HEK293T (cell line): ENCODE data around the gene NPEPL1.

Source experiments
- CTCF ChIA-PET: fragments of 350-600 bp; formaldehyde crosslinking; extraction: SDS; loops from one replicate; lab custom pipeline; 2021; ENCODE audit warnings: antibody characterized with exemption, inconsistent platforms; lab: Yijun Ruan, JAX
- POLR2A ChIA-PET: fragments of 350-600 bp; formaldehyde crosslinking; extraction: SDS; loops from one replicate; lab custom pipeline; 2020; ENCODE audit warnings: antibody characterized with exemption, inconsistent platforms; lab: Yijun Ruan, JAX
- DNase-seq: peaks from one replicate; pipeline ENCODE4 v3.0.0; 2012; ENCODE audit warnings: mixed read lengths; ENCODE audit errors: extremely low spot score
- ARNT ChIP-seq: fragments of 450-650 bp; IDR thresholded peaks from 2 replicates; pipeline ENCODE4 v1.6.1; 2017; ENCODE audit warnings: mild to moderate bottlenecking
- BHLHE40 ChIP-seq: fragments of 450-650 bp; IDR thresholded peaks from 2 replicates; pipeline ENCODE4 v1.6.1; 2016; ENCODE audit warnings: mild to moderate bottlenecking, moderate library complexity, borderline replicate concordance
- CTBP1 ChIP-seq: fragments of 450-650 bp; IDR thresholded peaks from 2 replicates; pipeline ENCODE4 v1.6.1; 2016; ENCODE audit warnings: borderline replicate concordance
- ELF4 ChIP-seq: fragments of 450-650 bp; IDR thresholded peaks from 2 replicates; pipeline ENCODE4 v1.6.1; 2017; ENCODE audit warnings: antibody characterized with exemption
- FOXA1 ChIP-seq: fragments of 450-650 bp; IDR thresholded peaks from 2 replicates; pipeline ENCODE4 v1.6.1; 2016; ENCODE audit warnings: mild to moderate bottlenecking
- FOXK2 ChIP-seq: fragments of 450-650 bp; IDR thresholded peaks from 2 replicates; pipeline ENCODE4 v1.6.1; 2016; ENCODE audit warnings: mild to moderate bottlenecking
- FOXM1 ChIP-seq: fragments of 450-650 bp; IDR thresholded peaks from 2 replicates; pipeline ENCODE4 v1.6.1; 2017; ENCODE audit warnings: mild to moderate bottlenecking, borderline replicate concordance
- HDGF ChIP-seq: fragments of 450-650 bp; IDR thresholded peaks from 2 replicates; pipeline ENCODE4 v1.6.1; 2017; ENCODE audit warnings: antibody characterized with exemption, borderline replicate concordance
- L3MBTL2 ChIP-seq: fragments of 450-650 bp; conservative IDR thresholded peaks from 2 replicates; pipeline ENCODE4 v1.6.1; 2016; ENCODE audit warnings: mild to moderate bottlenecking
- LEF1 ChIP-seq: fragments of 450-650 bp; IDR thresholded peaks from 2 replicates; pipeline ENCODE4 v1.6.1; 2017; ENCODE audit warnings: mild to moderate bottlenecking, borderline replicate concordance
- NFRKB ChIP-seq: fragments of 450-650 bp; IDR thresholded peaks from 2 replicates; pipeline ENCODE4 v1.6.1; 2016; ENCODE audit warnings: mild to moderate bottlenecking, moderate library complexity
- PKNOX1 ChIP-seq: fragments of 450-650 bp; IDR thresholded peaks from 2 replicates; pipeline ENCODE4 v1.6.1; 2016
- SP1 ChIP-seq: fragments of 450-650 bp; IDR thresholded peaks from 2 replicates; pipeline ENCODE4 v1.6.1; 2017
- SUZ12 ChIP-seq: fragments of 450-650 bp; IDR thresholded peaks from 2 replicates; pipeline ENCODE4 v1.6.1; 2016; ENCODE audit warnings: mild to moderate bottlenecking
- TARDBP ChIP-seq: fragments of 450-650 bp; IDR thresholded peaks from 2 replicates; pipeline ENCODE4 v1.6.1; 2016
- ZNF384 ChIP-seq: fragments of 450-650 bp; IDR thresholded peaks from 2 replicates; pipeline ENCODE4 v1.6.1; 2016

The NPEPL1 gene

GRCh38 chr20:58677079-58677604 is 15.5 kb upstream of the NPEPL1 start:
- DNase-seq, result no peak
- CTCF ChIA-PET, result no interaction called here

DNA sequence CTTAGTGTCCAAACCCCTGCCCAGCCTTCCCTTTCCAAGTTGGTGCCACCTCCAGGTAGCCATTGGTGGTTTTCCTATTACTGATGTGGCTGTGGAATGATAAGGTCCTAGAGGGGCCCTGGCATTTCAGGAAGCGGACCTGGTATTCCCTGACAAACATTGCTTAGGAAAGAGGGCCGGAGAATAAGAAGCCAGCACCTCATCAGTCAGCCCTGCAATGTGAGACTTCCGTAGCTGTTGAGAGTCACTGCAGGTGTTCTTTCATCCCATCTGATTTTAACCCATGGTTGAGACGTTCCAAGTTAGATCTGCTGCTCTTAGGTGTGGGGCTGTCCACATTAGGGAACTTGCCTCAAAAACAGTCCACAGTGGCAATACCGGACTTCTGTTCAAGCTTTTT is 14.8 kb upstream of the NPEPL1 start:
- no peak for TF ChIP-seq HDGF
- no peak for TF ChIP-seq LEF1
- TF ChIP-seq FOXK2, result no peak
- TF ChIP-seq SP1, result no peak
- TF ChIP-seq FOXA1, result no peak
- no peak for TF ChIP-seq PKNOX1
- TF ChIP-seq ELF4, result no peak
- POLR2A ChIA-PET, result no interaction called here
- CTCF ChIA-PET, result no interaction called here
- no peak for DNase-seq

More at GRCh38 chr20:58677079-58677604, 15.5 kb upstream of the NPEPL1 start:
- no peak for TF ChIP-seq BHLHE40
- TF ChIP-seq ELF4, result no peak
- TF ChIP-seq PKNOX1, result no peak
- no peak for TF ChIP-seq FOXK2
- TF ChIP-seq CTBP1, result no peak
- no peak for TF ChIP-seq FOXM1
- TF ChIP-seq SUZ12, result no peak
- no peak for TF ChIP-seq L3MBTL2
- POLR2A ChIA-PET, result no interaction called here

GRCh38 chr20:58678806-58679205 is 13.8 kb upstream of the NPEPL1 start:
- ChIA-PET POLR2A (no interaction called here), CTCF (no interaction called here)

DNA sequence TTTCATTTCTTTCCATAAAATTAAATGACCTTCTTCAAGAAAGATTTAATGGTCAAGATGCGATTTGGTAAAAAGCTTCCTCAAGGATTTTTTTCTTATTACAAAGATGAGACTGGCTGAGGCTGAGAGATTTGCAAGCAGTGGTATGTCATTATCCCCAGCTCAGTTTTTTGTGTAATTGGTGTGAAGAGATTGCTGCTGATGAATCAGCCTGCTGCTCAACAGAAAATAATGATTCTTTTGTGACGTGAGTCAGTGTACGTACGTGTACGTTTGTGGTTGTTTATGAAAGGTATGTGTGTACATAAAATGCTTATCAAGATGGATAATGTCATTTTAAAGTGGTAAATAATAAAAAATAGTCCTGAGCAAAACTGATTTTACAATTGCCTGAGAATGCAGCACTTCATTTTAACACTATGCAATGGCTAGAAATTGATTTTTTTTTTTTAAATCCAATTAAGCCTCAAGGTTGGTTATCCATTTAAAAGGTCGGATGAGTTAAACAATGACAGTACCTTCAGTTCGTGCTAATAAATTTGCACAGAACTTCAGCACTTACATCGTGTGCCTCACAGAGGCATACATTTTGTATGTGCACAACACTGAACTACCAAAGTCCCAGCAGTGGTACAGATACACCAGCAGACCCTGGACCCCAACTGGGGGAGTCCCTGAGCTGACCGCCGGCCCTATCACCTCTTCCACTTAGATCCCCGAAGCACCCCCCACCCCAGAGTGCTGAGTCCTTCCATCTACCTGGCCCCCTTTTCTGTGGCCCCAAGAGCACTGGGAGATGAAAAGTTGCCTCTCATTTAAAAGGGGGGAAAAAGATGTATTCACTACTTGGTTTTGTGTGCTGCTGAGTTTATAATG is 9.7 kb upstream of the NPEPL1 start:
- POLR2A ChIA-PET, result interaction anchor here (0.6 kb wide), 1 partner anchor 32 kb away, joined by 3 read pairs; the partner anchor contains the start of gene STX16
- TF ChIP-seq BHLHE40, result no peak
- TF ChIP-seq L3MBTL2, result no peak
- no peak for TF ChIP-seq SUZ12
- TF ChIP-seq HDGF, result no peak
- no peak for TF ChIP-seq ELF4
- TF ChIP-seq PKNOX1, result no peak
- no peak for TF ChIP-seq FOXK2
- no peak for TF ChIP-seq ZNF384
- no peak for TF ChIP-seq TARDBP
- TF ChIP-seq CTBP1, result no peak
- TF ChIP-seq FOXM1, result no peak
- no peak for TF ChIP-seq NFRKB
- TF ChIP-seq ARNT, result no peak
- no peak for TF ChIP-seq FOXA1
- no peak for TF ChIP-seq SP1
- TF ChIP-seq LEF1, result no peak
- no peak for DNase-seq
- CTCF ChIA-PET, result no interaction called here

More at GRCh38 chr20:58678806-58679205, 13.8 kb upstream of the NPEPL1 start:
- no peak for TF ChIP-seq FOXK2
- no peak for TF ChIP-seq CTBP1
- TF ChIP-seq TARDBP, result no peak
- TF ChIP-seq FOXA1, result no peak
- TF ChIP-seq ARNT, result no peak
- TF ChIP-seq NFRKB, result no peak
- no peak for TF ChIP-seq SUZ12
- no peak for TF ChIP-seq FOXM1
- TF ChIP-seq ZNF384, result no peak
- no peak for TF ChIP-seq L3MBTL2
- TF ChIP-seq SP1, result no peak
- DNase-seq, result no peak

- ChIA-PET CTCF (no interaction called here), POLR2A (no interaction called here)
- DNase-seq, result no peak
- TF ChIP-seq FOXK2, result no peak
Observed at GRCh38 chr20:58684291-58684690, 8.3 kb upstream of the NPEPL1 start.

- ChIA-PET CTCF (no interaction called here), POLR2A (no interaction called here)
- no peak for DNase-seq
- TF ChIP-seq ARNT (no peak), ZNF384 (no peak), TARDBP (no peak), FOXM1 (no peak), ELF4 (no peak), NFRKB (no peak), BHLHE40 (no peak), FOXA1 (no peak), L3MBTL2 (no peak), PKNOX1 (no peak), CTBP1 (no peak), HDGF (no peak), SP1 (no peak), LEF1 (no peak), SUZ12 (no peak), FOXK2 (no peak)
Observed at GRCh38 chr20:58685988-58686387, 6.6 kb upstream of the NPEPL1 start.
